HG02973 (cell line): ENCODE results near the gene ATP13A2.
"Not testable (repeated sequence)": the region's sequence is repeated elsewhere in the genome, so short reads cannot be mapped to it uniquely, and the experiment has no call there.

Experiments
- ATAC-seq: cut with Tn5 transposase; IDR thresholded peaks from one replicate; pipeline ENCODE4 v1.9.1; 2021; ENCODE audit warnings: moderate library complexity; ENCODE audit not compliant: unreplicated experiment

ATP13A2 gene

GRCh38 chr1:16979475-16980327 is 32.0 kb downstream of the ATP13A2 start:
- no peak for ATAC-seq

GRCh38 chr1:16978567-16979474 is 32.9 kb downstream of the ATP13A2 start:
- ATAC-seq: no peak

GRCh38 chr1:16978139-16978538 is 33.6 kb downstream of the ATP13A2 start:
- ATAC-seq: no peak

- no peak for ATAC-seq
Measured at GRCh38 chr1:16977377-16977776, 34.4 kb downstream of the ATP13A2 start.

- no peak for ATAC-seq
Measured at GRCh38 chr1:16976966-16977365, 34.8 kb downstream of the ATP13A2 start.

GRCh38 chr1:16975838-16976237 is 35.9 kb downstream of the ATP13A2 start:
- ATAC-seq: no peak

- no peak for ATAC-seq
Measured at GRCh38 chr1:16975211-16975610, 36.5 kb downstream of the ATP13A2 start.

- ATAC-seq: no peak
Measured at GRCh38 chr1:16973215-16973614, 38.5 kb downstream of the ATP13A2 start.

GRCh38 chr1:16972189-16972895 is 39.4 kb downstream of the ATP13A2 start:
- no peak for ATAC-seq

- no peak for ATAC-seq
Measured at GRCh38 chr1:16971341-16972188, 40.2 kb downstream of the ATP13A2 start.

- ATAC-seq: no peak
Measured at GRCh38 chr1:16970132-16970910, 41.4 kb downstream of the ATP13A2 start.

GRCh38 chr1:16969651-16970050 is 42.1 kb downstream of the ATP13A2 start:
- no peak for ATAC-seq

GRCh38 chr1:16969057-16969611 is 42.6 kb downstream of the ATP13A2 start:
- ATAC-seq: no peak

GRCh38 chr1:16968372-16968771 is 43.4 kb downstream of the ATP13A2 start:
- no peak for ATAC-seq

- no peak for ATAC-seq
Measured at GRCh38 chr1:16967962-16968361, 43.8 kb downstream of the ATP13A2 start.

- ATAC-seq: no peak
Measured at GRCh38 chr1:16967095-16967575, 44.6 kb downstream of the ATP13A2 start.

GRCh38 chr1:16966282-16966681 is 45.4 kb downstream of the ATP13A2 start:
- ATAC-seq: no peak

GRCh38 chr1:16965486-16966067 is 46.2 kb downstream of the ATP13A2 start:
- ATAC-seq: no peak

- ATAC-seq: not testable (repeated sequence)
Measured at GRCh38 chr1:16964169-16964568, 47.6 kb downstream of the ATP13A2 start.
